ENCODE results near the gene MALAT1. TPM values are rescaled to one million over a fixed set of nuclear protein-coding genes. Genes with fewer than 3 reads are reported as not detected.
A peak's percentile ranks its signal among the peaks of the same experiment; 100 is the strongest.

Gene MALAT1
- total RNA-seq, 1 experiment from 2014 or later: 6,000 TPM

GRCh38 chr11:65525546-65526480 lies 27.0 kb downstream of the MALAT1 start:
- peaks cover 7 to 17% of the 10 kb centered on the region in 2 experiments; a peak in 3 of 4 replicates for H3K4me1 ChIP-seq (ENCODE audit: control insufficient read depth in 1 of 2, insufficient read depth in 2 of 2, low read length in 2 of 2)
- no peaks in the 10 kb centered on the region for H4K20me1 ChIP-seq (ENCODE audit: insufficient read depth)
- H3K27ac ChIP-seq (ENCODE audit: low read depth, low read length): peak overlapping the region; percentile 86
- intact Hi-C loops (cut with micrococcal nuclease): no loop called here
- ChIA-PET RAD21 (ENCODE audit: low non-redundant PET in 1 of 2, low total read pairs in 2 of 2, uncharacterized antibody in 2 of 2, unreplicated experiment in 2 of 2) (interaction anchor here in 1 of 2 experiments (1.0 kb wide), 1 partner anchor 15 kb away, joined by 4 read pairs; no protein-coding TSS in a partner anchor), POLR2A (interaction anchor here (1.1 to 2.6 kb wide), 6 partner anchors 12 to 107 kb away, joined by 3 to 11 read pairs (median 4); partner anchors contain the start of genes EHBP1L1 and MALAT1), CTCF (interaction anchor here (0.6 to 1.4 kb wide), 3 partner anchors 54 to 68 kb away, joined by 3 to 4 read pairs (median 3); no protein-coding TSS in a partner anchor)
- ATAC-seq (no peak), DNase-seq (ENCODE audit: low read depth, low spot score) (no peak)
- H3K9ac ChIP-seq (ENCODE audit: low read length): peak overlapping the region; percentile 96
- H3K4me3 ChIP-seq (replicated peaks in 1 of 2; ENCODE audit: low read depth in 1 of 2, low read length in 2 of 2): peak overlapping the region; percentile 90 to 94
- H2AFZ ChIP-seq (ENCODE audit: low read depth, low read length, poor library complexity, severe bottlenecking): no peak overlapping the region
- H3K4me2 ChIP-seq (ENCODE audit: low read length): peak overlapping the region; percentile 99
- H3K79me2 ChIP-seq (ENCODE audit: insufficient read depth, low read length): peaks cover 20% of the 10 kb centered on the region
- TF ChIP-seq ZFX (IDR thresholded peaks at IDR 0.05) (0 out of 2 replicates have a peak, but pooled peaks have one; percentile 84), SRF (IDR thresholded peaks at IDR 0.05; ENCODE audit: low read depth) (no peak), YY1 (IDR thresholded peaks at IDR 0.05; ENCODE audit: extremely low read depth, insufficient replicate concordance, low read depth, low read length) (no peak)
- peaks cover 9 to 23% of the 10 kb centered on the region in 2 experiments; a peak in 2 of 4 replicates for H3K36me3 ChIP-seq (ENCODE audit: control insufficient read depth in 1 of 2, insufficient read depth in 2 of 2, low read length in 2 of 2)
- H3K9me3 ChIP-seq (ENCODE audit: control insufficient read depth in 1 of 2, insufficient read depth in 1 of 2, low read depth in 1 of 2, low read length in 2 of 2): no peaks in the 10 kb centered on the region
- H3K9me2 ChIP-seq (ENCODE audit: insufficient read depth): no peaks in the 10 kb centered on the region
- TSS peak; percentile 49 for BruUV-seq (replicated peaks)
- no peaks in the 10 kb centered on the region for H3K27me3 ChIP-seq (ENCODE audit: insufficient read depth, low read length)

- no peak for ATAC-seq
- Histone ChIP-seq H3K79me2 (ENCODE audit: insufficient read depth, low read length) (peaks cover 20% of the 10 kb centered on the region), H3K36me3 (ENCODE audit: control insufficient read depth in 1 of 2, insufficient read depth in 2 of 2, low read length in 2 of 2) (peaks cover 11 to 33% of the 10 kb centered on the region in 2 experiments; a peak in 3 of 4 replicates), H3K4me3 (replicated peaks in 1 of 2; ENCODE audit: low read depth in 1 of 2, low read length in 2 of 2) (no peak overlapping the region), H3K4me2 (ENCODE audit: low read length) (peak overlapping the region; percentile 99; the same call in 1 of the 2 replicates), H3K9me3 (ENCODE audit: control insufficient read depth in 1 of 2, insufficient read depth in 1 of 2, low read depth in 1 of 2, low read length in 2 of 2) (no peaks in the 10 kb centered on the region), H3K9me2 (ENCODE audit: insufficient read depth) (no peaks in the 10 kb centered on the region), H4K20me1 (ENCODE audit: insufficient read depth) (no peaks in the 10 kb centered on the region), H3K9ac (ENCODE audit: low read length) (0 out of 2 replicates have a peak overlapping the region, but pooled peaks have one; percentile 96), H2AFZ (ENCODE audit: low read depth, low read length, poor library complexity, severe bottlenecking) (no peak overlapping the region), H3K27ac (ENCODE audit: low read depth, low read length) (no peak overlapping the region), H3K4me1 (ENCODE audit: control insufficient read depth in 1 of 2, insufficient read depth in 2 of 2, low read length in 2 of 2) (peaks cover 7 to 17% of the 10 kb centered on the region in 2 experiments; a peak in 3 of 4 replicates), H3K27me3 (ENCODE audit: insufficient read depth, low read length) (no peaks in the 10 kb centered on the region)
- POLR2A ChIA-PET: no interaction called here
- CTCF ChIA-PET: no interaction called here
- intact Hi-C loops (cut with micrococcal nuclease): no loop called here
- DNase-seq (ENCODE audit: low read depth, low spot score): no peak
- RAD21 ChIA-PET (ENCODE audit: low non-redundant PET in 1 of 2, low total read pairs in 2 of 2, uncharacterized antibody in 2 of 2, unreplicated experiment in 2 of 2): no interaction called here
- BruUV-seq (replicated peaks): no TSS peak
- TF ChIP-seq TCF7L2 (IDR thresholded peaks at IDR 0.05; ENCODE audit: borderline replicate concordance, extremely low read depth, insufficient read depth, insufficient read length) (no peak), CBX3 (IDR thresholded peaks at IDR 0.05; ENCODE audit: low read depth) (no peak), ZFX (IDR thresholded peaks at IDR 0.05) (no peak), EGR1 (IDR thresholded peaks at IDR 0.05; ENCODE audit: low read depth) (no peak), MAX (IDR thresholded peaks at IDR 0.05) (no peak), FOSL1 (IDR thresholded peaks at IDR 0.05; ENCODE audit: low read depth) (no peak), ZBTB33 (IDR thresholded peaks at IDR 0.05; ENCODE audit: extremely low read depth, insufficient replicate concordance, low read length) (no peak), EZH2 (IDR thresholded peaks at IDR 0.05) (no peak), SP1 (IDR thresholded peaks at IDR 0.05; ENCODE audit: low read depth) (no peak), POLR2AphosphoS5 (IDR thresholded peaks at IDR 0.05; ENCODE audit: low read depth, low read length) (no peak), ATF3 (IDR thresholded peaks at IDR 0.05) (no peak), EZH2phosphoT487 (IDR thresholded peaks at IDR 0.05; ENCODE audit: borderline replicate concordance) (no peak)
These were observed 27.9 kb downstream of the MALAT1 start for GRCh38 chr11:65526744-65527143.

Measured in HCT116 (cell line).